ENCODE data around the gene RFC4.
"Not testable (repeated sequence)": the region's sequence is repeated elsewhere in the genome, so short reads cannot be mapped to it uniquely, and the experiment has no call there.

The RFC4 gene, protein sequence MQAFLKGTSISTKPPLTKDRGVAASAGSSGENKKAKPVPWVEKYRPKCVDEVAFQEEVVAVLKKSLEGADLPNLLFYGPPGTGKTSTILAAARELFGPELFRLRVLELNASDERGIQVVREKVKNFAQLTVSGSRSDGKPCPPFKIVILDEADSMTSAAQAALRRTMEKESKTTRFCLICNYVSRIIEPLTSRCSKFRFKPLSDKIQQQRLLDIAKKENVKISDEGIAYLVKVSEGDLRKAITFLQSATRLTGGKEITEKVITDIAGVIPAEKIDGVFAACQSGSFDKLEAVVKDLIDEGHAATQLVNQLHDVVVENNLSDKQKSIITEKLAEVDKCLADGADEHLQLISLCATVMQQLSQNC

DNA sequence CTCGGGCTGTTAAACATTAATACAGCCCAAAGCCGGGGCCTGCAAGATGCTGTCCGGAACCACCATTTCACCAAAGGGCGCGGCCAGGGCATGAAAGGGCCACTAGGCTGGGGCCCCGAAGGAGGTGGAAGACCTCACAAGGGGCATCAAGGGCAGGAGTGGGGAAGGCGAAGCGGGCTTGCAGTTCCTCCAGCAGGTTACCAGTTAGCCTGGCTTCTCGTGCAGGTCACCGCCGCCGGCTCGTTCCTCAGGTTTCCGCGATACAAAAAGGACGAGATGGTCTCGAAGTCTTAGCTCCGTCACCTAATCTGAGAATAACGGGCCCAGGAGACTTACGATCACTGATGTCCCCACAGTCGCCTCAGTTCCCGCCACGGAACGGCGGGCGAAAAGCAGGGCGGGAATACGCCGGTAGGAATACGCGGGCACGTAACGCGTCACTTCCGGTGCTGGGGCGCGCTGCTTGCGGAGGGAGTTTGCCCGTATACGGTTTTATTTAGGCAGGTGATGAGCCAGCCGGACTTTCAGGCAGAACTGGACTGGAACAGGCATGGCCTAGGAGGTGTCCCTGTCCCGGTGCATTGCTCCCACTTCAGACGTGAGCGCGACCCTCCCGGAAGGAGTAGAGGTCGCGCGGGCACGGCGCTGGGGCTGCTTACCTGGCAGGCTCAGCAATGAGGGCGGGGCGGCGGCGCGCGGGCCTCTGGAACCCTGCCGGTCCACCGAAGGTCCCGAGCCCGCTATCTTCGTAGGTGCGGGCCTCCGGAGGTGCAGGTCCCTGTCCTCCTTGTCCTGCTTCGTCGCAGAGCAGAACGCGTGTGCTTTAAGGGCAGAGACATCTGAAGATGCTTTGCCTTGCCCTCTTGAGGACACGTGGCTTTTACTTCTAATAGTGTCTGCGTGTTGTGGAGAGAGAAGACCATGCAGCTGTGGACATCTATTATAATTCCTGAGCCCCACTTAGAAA lies at the start of gene RFC4:
RFC4 (minus strand) TSS at position 394 of the 967 bp plus-strand sequence. CDS start 1,769 bp downstream, outside the sequence.
- DNase-seq (ENCODE audit: low read depth in 2 of 2), result peak; percentile 83 to 88

GRCh38 chr3:186854954-186855353 lies 48.7 kb upstream of the RFC4 start:
- DNase-seq (ENCODE audit: low read depth in 2 of 2), result no peak

DNA sequence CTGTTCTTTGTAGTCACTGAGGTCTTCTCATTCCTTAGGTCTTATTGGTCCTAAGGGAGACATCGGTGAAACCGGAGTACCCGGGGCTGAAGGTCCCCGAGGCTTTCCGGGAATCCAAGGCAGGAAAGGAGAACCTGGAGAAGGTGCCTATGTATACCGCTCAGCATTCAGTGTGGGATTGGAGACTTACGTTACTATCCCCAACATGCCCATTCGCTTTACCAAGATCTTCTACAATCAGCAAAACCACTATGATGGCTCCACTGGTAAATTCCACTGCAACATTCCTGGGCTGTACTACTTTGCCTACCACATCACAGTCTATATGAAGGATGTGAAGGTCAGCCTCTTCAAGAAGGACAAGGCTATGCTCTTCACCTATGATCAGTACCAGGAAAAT lies 47.9 kb upstream of the RFC4 start:
- DNase-seq (ENCODE audit: low read depth in 2 of 2), result no peak

- no peak for DNase-seq (ENCODE audit: low read depth in 2 of 2)
Measured at GRCh38 chr3:186852994-186853393, 46.7 kb upstream of the RFC4 start.

DNA sequence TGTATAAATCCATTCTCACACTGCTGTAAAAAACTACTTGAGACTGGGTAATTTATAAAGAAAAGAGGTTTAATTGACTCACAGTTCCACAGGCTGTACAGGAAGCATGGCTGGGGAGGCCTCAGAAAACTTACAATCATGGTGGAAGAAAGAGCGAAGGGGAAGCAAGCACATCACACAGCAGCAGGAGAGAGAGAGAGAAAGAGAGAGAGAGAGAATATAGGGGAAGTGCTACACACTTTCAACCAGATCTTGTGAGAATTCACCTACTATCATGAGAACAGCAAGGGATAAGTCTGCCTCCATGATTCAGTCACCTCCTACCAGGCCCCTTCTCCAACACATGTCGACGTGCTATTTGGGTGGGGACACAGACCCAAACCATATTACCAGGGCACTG lies 45.6 kb upstream of the RFC4 start:
- not testable (repeated sequence) for DNase-seq (ENCODE audit: low read depth in 2 of 2)

- DNase-seq (ENCODE audit: low read depth in 2 of 2), result no peak
Measured at GRCh38 chr3:186849374-186849975, 43.2 kb upstream of the RFC4 start.

DNA sequence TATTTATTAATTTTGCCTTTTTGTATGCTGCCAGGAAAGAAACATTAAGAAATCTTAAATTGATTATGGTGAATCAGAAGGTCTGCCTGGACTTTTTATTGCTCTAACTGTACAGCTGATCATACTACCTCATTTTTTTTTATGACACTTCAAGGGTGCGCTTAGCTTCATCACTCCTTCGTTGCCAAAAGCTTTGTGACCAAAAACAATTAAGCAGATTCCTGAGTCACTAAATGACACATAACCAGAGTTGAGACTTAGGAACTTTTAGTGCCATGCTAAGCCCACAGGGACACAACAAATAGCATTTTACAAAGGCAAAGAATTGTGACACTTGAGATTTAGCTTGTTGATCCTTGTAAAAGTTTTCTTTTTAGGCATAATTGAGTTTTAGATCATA lies 41.2 kb upstream of the RFC4 start:
- DNase-seq (ENCODE audit: low read depth in 2 of 2), result no peak

- DNase-seq (ENCODE audit: low read depth in 2 of 2), result no peak
Measured at GRCh38 chr3:186845756-186846155, 39.5 kb upstream of the RFC4 start.

GRCh38 chr3:186844908-186845307 lies 38.6 kb upstream of the RFC4 start:
- DNase-seq (ENCODE audit: low read depth in 2 of 2), result no peak

DNA sequence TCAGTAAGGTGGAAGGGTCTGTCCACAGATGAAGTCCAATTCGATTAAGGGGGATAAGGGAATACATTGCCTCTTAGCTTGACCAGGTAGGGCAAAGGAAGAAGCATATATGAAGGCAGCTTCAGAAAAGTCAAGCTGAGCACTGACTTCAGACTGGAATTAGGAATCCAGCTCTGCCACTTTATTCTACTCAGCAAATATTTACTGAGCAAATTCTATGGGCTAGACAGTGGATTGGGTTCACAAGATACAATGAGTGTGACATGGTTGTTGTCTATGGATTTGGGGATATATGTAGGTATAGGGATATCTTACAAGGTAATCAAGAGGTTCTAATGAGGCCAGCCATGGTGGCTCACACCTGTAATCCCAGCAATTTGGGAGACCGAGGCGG lies 36.8 kb upstream of the RFC4 start:
- DNase-seq (ENCODE audit: low read depth in 2 of 2), result no peak

GRCh38 chr3:186842426-186843038 lies 36.2 kb upstream of the RFC4 start, which contains the start of gene ADIPOQ:
Gene ADIPOQ (plus strand): TSS chr3:186842710. CDS start chr3:186853059, 10,349 bp downstream.
- DNase-seq (ENCODE audit: low read depth in 2 of 2), result no peak

GRCh38 chr3:186841620-186842019 lies 35.3 kb upstream of the RFC4 start:
- DNase-seq (ENCODE audit: low read depth in 2 of 2), result no peak

GRCh38 chr3:186839874-186840641 lies 33.8 kb upstream of the RFC4 start:
- DNase-seq (ENCODE audit: low read depth in 2 of 2), result no peak

GRCh38 chr3:186832276-186832675 lies 26.0 kb upstream of the RFC4 start:
- no peak for DNase-seq (ENCODE audit: low read depth in 2 of 2)

DNA sequence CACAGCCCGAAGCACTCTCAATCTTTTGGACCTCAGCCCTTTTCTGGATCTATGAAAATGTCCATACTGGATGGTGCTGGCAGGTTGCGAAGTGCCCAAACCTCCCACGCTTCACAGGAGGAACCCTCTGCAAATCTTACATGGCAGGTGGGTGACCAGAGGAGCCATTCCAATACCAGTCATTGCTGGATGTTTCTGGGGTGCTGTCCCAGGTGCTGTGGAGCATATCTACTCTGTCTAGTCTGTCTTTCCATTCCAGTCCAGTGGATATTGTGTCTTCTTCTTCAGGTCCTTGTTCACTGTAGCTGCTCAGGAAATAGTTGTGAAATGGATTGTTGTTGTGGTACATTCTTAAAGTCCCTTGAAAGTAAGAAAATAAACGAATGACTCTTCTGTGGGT lies 25.5 kb upstream of the RFC4 start:
- no peak for DNase-seq (ENCODE audit: low read depth in 2 of 2)

GRCh38 chr3:186828340-186828739 lies 22.1 kb upstream of the RFC4 start:
- DNase-seq (ENCODE audit: low read depth in 2 of 2), result no peak

- DNase-seq (ENCODE audit: low read depth in 2 of 2), result peak; percentile 72 to 80
Measured at GRCh38 chr3:186826976-186827857, 20.9 kb upstream of the RFC4 start.

GRCh38 chr3:186826410-186826975 lies 20.2 kb upstream of the RFC4 start:
- DNase-seq (ENCODE audit: low read depth in 2 of 2), result no peak

DNA sequence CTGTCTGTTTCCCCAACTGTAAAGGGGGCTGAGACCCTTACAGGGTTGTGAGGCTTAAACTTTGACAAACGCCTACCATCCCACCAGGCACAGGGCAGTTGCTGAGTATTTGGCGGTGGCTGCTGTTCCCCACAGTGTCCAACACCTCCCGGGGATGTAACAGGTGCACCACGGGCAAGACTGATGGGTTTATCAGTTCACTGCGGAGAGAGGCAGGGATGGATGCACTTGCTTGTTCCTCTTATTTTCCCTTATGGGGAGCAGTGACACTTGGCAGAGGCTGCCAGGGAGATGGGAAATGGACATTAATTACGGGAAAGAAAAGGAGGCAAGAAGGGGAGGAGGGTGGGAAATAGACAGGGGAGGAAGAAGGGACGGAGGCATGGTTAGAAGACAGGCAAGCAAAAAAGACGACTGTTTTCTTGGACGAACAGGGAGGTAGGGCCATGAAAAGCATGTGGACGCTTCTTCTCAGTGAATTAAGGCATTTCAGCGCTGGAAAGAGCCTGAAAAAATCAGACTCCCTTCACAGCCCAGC lies 19.7 kb upstream of the RFC4 start:
- no peak for DNase-seq (ENCODE audit: low read depth in 2 of 2)
